ENCODE measurements around the gene CHMP2B.
"Not testable (repeated sequence)": the region's sequence is repeated elsewhere in the genome, so short reads cannot be mapped to it uniquely, and the experiment has no call there.

CHMP2B gene

GRCh38 chr3:87250009-87250408, 22.9 kb downstream of the CHMP2B start:
- H3K4me3 Mint-ChIP-seq = no peak overlapping the region
- DNase-seq (ENCODE audit: low spot score in 2 of 2) (no peak), ATAC-seq (ENCODE audit: low read depth) (no peak)
- no peaks in the 10 kb centered on the region for H3K9me3 Mint-ChIP-seq
- no peaks in the 10 kb centered on the region for H3K27me3 Mint-ChIP-seq
- H3K4me1 Mint-ChIP-seq = no peaks in the 10 kb centered on the region
- H3K36me3 Mint-ChIP-seq = peaks cover 26% of the 10 kb centered on the region
- H3K27ac Mint-ChIP-seq = no peak overlapping the region

GRCh38 chr3:87260270-87260669, 33.2 kb downstream of the CHMP2B start:
- DNase-seq (ENCODE audit: low spot score in 2 of 2) (peak; percentile 25 to 27), ATAC-seq (ENCODE audit: low read depth) (peak; percentile 47)
- Mint-ChIP-seq H3K4me1 (no peaks in the 10 kb centered on the region), H3K9me3 (no peaks in the 10 kb centered on the region), H3K4me3 (no peak overlapping the region), H3K27ac (no peak overlapping the region), H3K36me3 (peaks cover 3% of the 10 kb centered on the region), H3K27me3 (no peaks in the 10 kb centered on the region)

GRCh38 chr3:87261925-87262324, 34.8 kb downstream of the CHMP2B start:
- DNase-seq (ENCODE audit: low spot score in 2 of 2) (no peak), ATAC-seq (ENCODE audit: low read depth) (no peak)
- Mint-ChIP-seq H3K4me1 (no peaks in the 10 kb centered on the region), H3K4me3 (no peak overlapping the region), H3K27me3 (no peaks in the 10 kb centered on the region), H3K9me3 (no peaks in the 10 kb centered on the region), H3K27ac (no peak overlapping the region), H3K36me3 (no peaks in the 10 kb centered on the region)

GRCh38 chr3:87267953-87268645, 41.0 kb downstream of the CHMP2B start:
- Mint-ChIP-seq H3K9me3 (no peaks in the 10 kb centered on the region), H3K4me3 (no peak overlapping the region), H3K36me3 (no peaks in the 10 kb centered on the region), H3K27ac (no peak overlapping the region), H3K4me1 (peaks cover 9% of the 10 kb centered on the region), H3K27me3 (no peaks in the 10 kb centered on the region)
- DNase-seq (ENCODE audit: low spot score in 2 of 2) (no peak), ATAC-seq (ENCODE audit: low read depth) (no peak)

- DNase-seq (ENCODE audit: low spot score in 2 of 2) = no peak
- Mint-ChIP-seq H3K9me3 (no peaks in the 10 kb centered on the region), H3K27me3 (peaks cover 3% of the 10 kb centered on the region), H3K4me3 (no peak overlapping the region), H3K27ac (no peak overlapping the region), H3K36me3 (no peaks in the 10 kb centered on the region), H3K4me1 (peaks cover 14% of the 10 kb centered on the region)
- no peak for ATAC-seq (ENCODE audit: low read depth)
These were observed 41.6 kb downstream of the CHMP2B start for GRCh38 chr3:87268646-87269211.

GRCh38 chr3:87269723-87270122, 42.6 kb downstream of the CHMP2B start:
- Mint-ChIP-seq H3K4me3 (no peak overlapping the region), H3K4me1 (peaks cover 14% of the 10 kb centered on the region), H3K9me3 (no peaks in the 10 kb centered on the region), H3K27me3 (peaks cover 3% of the 10 kb centered on the region), H3K36me3 (no peaks in the 10 kb centered on the region), H3K27ac (peak overlapping the region; percentile 72)
- DNase-seq (ENCODE audit: low spot score in 2 of 2) (no peak), ATAC-seq (ENCODE audit: low read depth) (no peak)

- Mint-ChIP-seq H3K27me3 (peaks cover 3% of the 10 kb centered on the region), H3K4me3 (no peak overlapping the region), H3K9me3 (no peaks in the 10 kb centered on the region), H3K36me3 (no peaks in the 10 kb centered on the region), H3K4me1 (peaks cover 14% of the 10 kb centered on the region), H3K27ac (no peak overlapping the region)
- DNase-seq (ENCODE audit: low spot score in 2 of 2) (peak in 1 of 2 donors; percentile 2), ATAC-seq (ENCODE audit: low read depth) (peak; percentile 60)
These were observed 44.0 kb downstream of the CHMP2B start for GRCh38 chr3:87270908-87271700.

- DNase-seq (ENCODE audit: low spot score in 2 of 2) (peak in 1 of 2 donors; percentile 2), ATAC-seq (ENCODE audit: low read depth) (peak; percentile 91)
- no peaks in the 10 kb centered on the region for H3K36me3 Mint-ChIP-seq
- peaks cover 14% of the 10 kb centered on the region for H3K4me1 Mint-ChIP-seq
- peak overlapping the region; percentile 30 for H3K4me3 Mint-ChIP-seq
- H3K27me3 Mint-ChIP-seq = peaks cover 4% of the 10 kb centered on the region
- no peaks in the 10 kb centered on the region for H3K9me3 Mint-ChIP-seq
- H3K27ac Mint-ChIP-seq = peak overlapping the region; percentile 75
These were observed 45.7 kb downstream of the CHMP2B start for GRCh38 chr3:87272718-87273341.

GRCh38 chr3:87276484-87276883, 49.4 kb downstream of the CHMP2B start, which contains the start of gene POU1F1:
Gene POU1F1 (minus strand): TSS chr3:87276584. CDS start chr3:87276462, 122 bp downstream.
- ATAC-seq (ENCODE audit: low read depth) (no peak), DNase-seq (ENCODE audit: low spot score in 2 of 2) (no peak)
- H3K27me3 Mint-ChIP-seq = peaks cover 4% of the 10 kb centered on the region
- no peaks in the 10 kb centered on the region for H3K9me3 Mint-ChIP-seq
- H3K27ac Mint-ChIP-seq = no peak within 1 kb of the TSS
- H3K4me3 Mint-ChIP-seq = no peak within 1 kb of the TSS
- no peaks in the 10 kb centered on the region for H3K36me3 Mint-ChIP-seq
- H3K4me1 Mint-ChIP-seq = peaks cover 10% of the 10 kb centered on the region

- H3K36me3 Mint-ChIP-seq = no peaks in the 10 kb centered on the region
- DNase-seq (ENCODE audit: low spot score in 2 of 2) (no peak), ATAC-seq (ENCODE audit: low read depth) (no peak)
- H3K27ac Mint-ChIP-seq = no peak overlapping the region
- H3K4me1 Mint-ChIP-seq = no peaks in the 10 kb centered on the region
- no peak overlapping the region for H3K4me3 Mint-ChIP-seq
- H3K27me3 Mint-ChIP-seq = peaks cover 7% of the 10 kb centered on the region
- peaks cover 1% of the 10 kb centered on the region for H3K9me3 Mint-ChIP-seq
These were observed 59.9 kb downstream of the CHMP2B start for GRCh38 chr3:87287011-87287410.

- Mint-ChIP-seq H3K27me3 (peaks cover 3% of the 10 kb centered on the region), H3K36me3 (no peaks in the 10 kb centered on the region), H3K27ac (no peak overlapping the region), H3K9me3 (peaks cover 1% of the 10 kb centered on the region), H3K4me1 (no peaks in the 10 kb centered on the region), H3K4me3 (no peak overlapping the region)
- DNase-seq (ENCODE audit: low spot score in 2 of 2) (no peak), ATAC-seq (ENCODE audit: low read depth) (no peak)
These were observed 61.3 kb downstream of the CHMP2B start for GRCh38 chr3:87288446-87288845.

GRCh38 chr3:87298111-87298718, 71.1 kb downstream of the CHMP2B start:
- H3K27me3 Mint-ChIP-seq = no peaks in the 10 kb centered on the region
- H3K36me3 Mint-ChIP-seq = no peaks in the 10 kb centered on the region
- no peaks in the 10 kb centered on the region for H3K4me1 Mint-ChIP-seq
- H3K9me3 Mint-ChIP-seq = no peaks in the 10 kb centered on the region
- H3K4me3 Mint-ChIP-seq = no peak overlapping the region
- peak; percentile 64 for ATAC-seq (ENCODE audit: low read depth)
- H3K27ac Mint-ChIP-seq = no peak overlapping the region
- peak in 1 of 2 donors; percentile 19 for DNase-seq (ENCODE audit: low spot score in 2 of 2)

- not testable (repeated sequence) for H3K27ac Mint-ChIP-seq; H3K4me3 Mint-ChIP-seq; ATAC-seq (ENCODE audit: low read depth)
These were observed 77.9 kb downstream of the CHMP2B start for GRCh38 chr3:87305031-87305430.

More at GRCh38 chr3:87305031-87305430, 77.9 kb downstream of the CHMP2B start:
- H3K9me3 Mint-ChIP-seq; H3K27me3 Mint-ChIP-seq; DNase-seq (ENCODE audit: low spot score in 2 of 2); H3K4me1 Mint-ChIP-seq; H3K36me3 Mint-ChIP-seq: not testable (repeated sequence)
